Transverse colon (tissue), 4 donors: ENCODE data around the gene E2F7.

Experiments used
- POLR2A ChIP-seq: fragments of 450-650 bp; IDR thresholded peaks from one replicate; pipeline ENCODE4 v1.6.1; 2016; ENCODE audit warnings: antibody characterized with exemption, mild to moderate bottlenecking, moderate library complexity
- POLR2AphosphoS5 ChIP-seq, 3 donors: sonication (generic); formaldehyde crosslinking; IDR thresholded peaks; one replicate each; pipeline ENCODE4 v1.6.1; 2016; ENCODE audit warnings: antibody characterized with exemption in 3 of 3
- TF ChIP-seq, protein P1 (sequence below), 5 experiments: fragments of 200-600 bp in 3 of 5; fragments of 450-650 bp in 2 of 5; sonication (generic) in 3 of 5; IDR thresholded peaks; 1 replicate in 2 of 5; 2 replicates in 3 of 5; pipeline ENCODE4 v1.5.1; 2016 to 2017; ENCODE audit warnings: antibody characterized with exemption in 5 of 5, inconsistent platforms in 3 of 5, mild to moderate bottlenecking in 2 of 5, moderate library complexity in 1 of 5

DNA sequence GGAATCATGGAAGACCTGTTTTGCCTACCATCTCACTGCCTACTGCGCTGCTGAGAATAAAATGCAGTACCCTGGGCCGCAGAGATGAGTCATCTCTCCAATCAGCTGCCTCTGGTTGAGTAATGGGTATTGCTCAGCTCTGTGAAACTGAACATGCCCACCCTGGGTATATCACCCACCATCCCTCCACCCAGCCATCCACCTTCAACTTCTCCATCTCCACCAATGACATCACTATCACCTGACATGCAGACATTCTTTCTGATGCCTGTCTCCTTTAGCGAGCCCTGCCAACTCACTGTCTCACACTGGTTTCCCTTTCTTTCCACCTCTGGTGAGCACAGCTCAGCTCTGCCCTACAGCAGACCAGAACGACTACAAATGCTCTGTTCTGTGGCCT, 33.6 kb downstream of the E2F7 start:
- TF ChIP-seq POLR2AphosphoS5 (IDR thresholded peaks at IDR 0.05) (no peak), POLR2A (no peak)
- TF ChIP-seq, protein P1, sequence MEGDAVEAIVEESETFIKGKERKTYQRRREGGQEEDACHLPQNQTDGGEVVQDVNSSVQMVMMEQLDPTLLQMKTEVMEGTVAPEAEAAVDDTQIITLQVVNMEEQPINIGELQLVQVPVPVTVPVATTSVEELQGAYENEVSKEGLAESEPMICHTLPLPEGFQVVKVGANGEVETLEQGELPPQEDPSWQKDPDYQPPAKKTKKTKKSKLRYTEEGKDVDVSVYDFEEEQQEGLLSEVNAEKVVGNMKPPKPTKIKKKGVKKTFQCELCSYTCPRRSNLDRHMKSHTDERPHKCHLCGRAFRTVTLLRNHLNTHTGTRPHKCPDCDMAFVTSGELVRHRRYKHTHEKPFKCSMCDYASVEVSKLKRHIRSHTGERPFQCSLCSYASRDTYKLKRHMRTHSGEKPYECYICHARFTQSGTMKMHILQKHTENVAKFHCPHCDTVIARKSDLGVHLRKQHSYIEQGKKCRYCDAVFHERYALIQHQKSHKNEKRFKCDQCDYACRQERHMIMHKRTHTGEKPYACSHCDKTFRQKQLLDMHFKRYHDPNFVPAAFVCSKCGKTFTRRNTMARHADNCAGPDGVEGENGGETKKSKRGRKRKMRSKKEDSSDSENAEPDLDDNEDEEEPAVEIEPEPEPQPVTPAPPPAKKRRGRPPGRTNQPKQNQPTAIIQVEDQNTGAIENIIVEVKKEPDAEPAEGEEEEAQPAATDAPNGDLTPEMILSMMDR (IDR thresholded peaks at IDR 0.05): no peak
